Measurements from ENCODE around the gene ANGPT4. TPM values are rescaled to one million over a fixed set of nuclear protein-coding genes. Genes with fewer than 3 reads are reported as not detected.

The ANGPT4 gene
- total RNA-seq, 2 donors from 2014 or later: 0.05 TPM; not detected in 1

- intact Hi-C loops (cut with DNase I): no loop called here
Measured at GRCh38 chr20:833121-833449, 83.0 kb downstream of the ANGPT4 start.

GRCh38 chr20:831956-832355 is 84.2 kb downstream of the ANGPT4 start:
- no peak for TF ChIP-seq CTCF (IDR thresholded peaks at IDR 0.05)
- intact Hi-C loops (cut with DNase I): no loop called here
- H3K4me3 ChIP-seq: no peak overlapping the region
- no peaks in the 10 kb centered on the region for H3K27me3 ChIP-seq
- H3K9me3 ChIP-seq: no peaks in the 10 kb centered on the region
- no peak for DNase-seq
- no peak overlapping the region for H3K9ac ChIP-seq (ENCODE audit: low read depth in 2 of 2, low read length in 2 of 2)
- no peaks in the 10 kb centered on the region for H3K4me1 ChIP-seq
- H3K27ac ChIP-seq: no peak overlapping the region
- H3K36me3 ChIP-seq: no peaks in the 10 kb centered on the region

More at GRCh38 chr20:833121-833449, 83.0 kb downstream of the ANGPT4 start:
- no peaks in the 10 kb centered on the region for H3K4me1 ChIP-seq
- peak overlapping the region; percentile 40 to 86 for H3K9ac ChIP-seq (ENCODE audit: low read depth in 2 of 2, low read length in 2 of 2)
- peak overlapping the region; percentile 53 for H3K27ac ChIP-seq
- H3K36me3 ChIP-seq: no peaks in the 10 kb centered on the region
- no peaks in the 10 kb centered on the region for H3K27me3 ChIP-seq
- H3K9me3 ChIP-seq: no peaks in the 10 kb centered on the region
- TF ChIP-seq CTCF (IDR thresholded peaks at IDR 0.05): no peak
- no peak for DNase-seq
- peak overlapping the region; percentile 81 for H3K4me3 ChIP-seq

GRCh38 chr20:831251-831650 is 84.9 kb downstream of the ANGPT4 start:
- intact Hi-C loops (cut with DNase I): no loop called here

DNA sequence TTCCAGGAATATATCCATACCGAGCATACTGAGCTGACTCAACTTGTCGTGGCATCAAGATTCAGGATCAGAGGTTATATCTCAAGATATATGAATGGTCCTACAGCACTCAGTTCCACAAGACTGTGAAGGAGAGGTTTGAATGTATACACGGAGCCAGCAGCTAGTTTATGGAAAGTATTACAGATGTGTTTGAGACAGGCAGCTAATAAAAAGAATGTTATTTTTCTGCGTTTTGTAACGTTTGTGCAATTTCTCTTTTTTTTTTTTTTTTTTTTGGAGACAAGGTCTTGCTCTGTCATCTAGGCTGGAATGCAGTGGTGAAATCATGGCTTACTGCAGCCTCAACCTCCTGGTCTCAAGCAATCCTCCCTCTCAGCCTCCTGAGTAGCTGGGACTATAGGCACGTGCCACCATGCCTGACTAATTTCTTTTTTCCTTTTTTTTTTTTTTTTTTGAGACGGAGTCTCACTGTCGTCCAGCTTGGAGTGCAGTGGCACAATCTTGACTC is 86.1 kb downstream of the ANGPT4 start:
- Histone ChIP-seq H3K27me3 (no peaks in the 10 kb centered on the region), H3K27ac (no peak overlapping the region), H3K4me3 (no peak overlapping the region), H3K4me1 (no peaks in the 10 kb centered on the region), H3K36me3 (no peaks in the 10 kb centered on the region), H3K9me3 (no peaks in the 10 kb centered on the region), H3K9ac (ENCODE audit: low read depth in 2 of 2, low read length in 2 of 2) (no peak overlapping the region)
- DNase-seq: no peak
- intact Hi-C loops (cut with DNase I): no loop called here
- TF ChIP-seq CTCF (IDR thresholded peaks at IDR 0.05): no peak

More at GRCh38 chr20:831251-831650, 84.9 kb downstream of the ANGPT4 start:
- H3K27ac ChIP-seq: no peak overlapping the region
- no peak for DNase-seq
- no peaks in the 10 kb centered on the region for H3K27me3 ChIP-seq
- H3K36me3 ChIP-seq: no peaks in the 10 kb centered on the region
- no peaks in the 10 kb centered on the region for H3K9me3 ChIP-seq
- no peak for TF ChIP-seq CTCF (IDR thresholded peaks at IDR 0.05)
- H3K4me3 ChIP-seq: no peak overlapping the region
- no peak overlapping the region for H3K9ac ChIP-seq (ENCODE audit: low read depth in 2 of 2, low read length in 2 of 2)
- no peaks in the 10 kb centered on the region for H3K4me1 ChIP-seq

DNA sequence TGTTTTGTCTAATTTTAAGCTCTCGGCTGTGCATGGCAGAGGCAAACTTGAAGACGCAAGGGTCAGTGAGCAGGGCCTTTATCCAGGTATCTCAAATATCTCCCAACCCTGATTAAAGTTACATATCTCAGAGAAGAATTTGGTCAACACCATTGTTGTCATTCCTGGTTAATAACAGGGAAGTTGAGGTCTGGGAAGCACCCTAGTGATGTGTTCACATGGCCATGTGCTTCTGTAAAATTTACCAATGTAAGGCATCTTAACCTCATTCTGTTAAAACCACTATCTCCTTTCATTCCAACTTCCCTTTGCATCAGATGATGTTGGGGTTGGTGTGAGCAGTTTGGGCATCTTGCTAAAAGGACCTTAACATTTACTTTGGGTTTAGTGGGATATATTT is 86.6 kb downstream of the ANGPT4 start:
- Histone ChIP-seq H3K4me1 (no peaks in the 10 kb centered on the region), H3K4me3 (no peak overlapping the region), H3K9ac (ENCODE audit: low read depth in 2 of 2, low read length in 2 of 2) (no peak overlapping the region), H3K36me3 (no peaks in the 10 kb centered on the region), H3K27me3 (no peaks in the 10 kb centered on the region), H3K9me3 (no peaks in the 10 kb centered on the region), H3K27ac (no peak overlapping the region)
- intact Hi-C loops (cut with DNase I): no loop called here
- no peak for DNase-seq
- TF ChIP-seq CTCF (IDR thresholded peaks at IDR 0.05): no peak

Data from colonic mucosa (tissue), 4 donors.